ENCODE data around the gene EPB41L4A. TPM values are rescaled to one million over a fixed set of nuclear protein-coding genes. Genes with fewer than 3 reads are reported as not detected.

Gene EPB41L4A
- total RNA-seq, 1 donor from 2014 or later: 27.5 TPM

GRCh38 chr5:112323166-112323565, 95.9 kb downstream of the EPB41L4A start:
- Histone ChIP-seq H3K9me3 (no peaks in the 10 kb centered on the region), H3K27me3 (no peaks in the 10 kb centered on the region), H3K4me3 (no peak overlapping the region), H3K27ac (no peak overlapping the region), H3K36me3 (no peaks in the 10 kb centered on the region), H3K4me1 (peaks cover 10% of the 10 kb centered on the region)
- TF ChIP-seq, protein P1, sequence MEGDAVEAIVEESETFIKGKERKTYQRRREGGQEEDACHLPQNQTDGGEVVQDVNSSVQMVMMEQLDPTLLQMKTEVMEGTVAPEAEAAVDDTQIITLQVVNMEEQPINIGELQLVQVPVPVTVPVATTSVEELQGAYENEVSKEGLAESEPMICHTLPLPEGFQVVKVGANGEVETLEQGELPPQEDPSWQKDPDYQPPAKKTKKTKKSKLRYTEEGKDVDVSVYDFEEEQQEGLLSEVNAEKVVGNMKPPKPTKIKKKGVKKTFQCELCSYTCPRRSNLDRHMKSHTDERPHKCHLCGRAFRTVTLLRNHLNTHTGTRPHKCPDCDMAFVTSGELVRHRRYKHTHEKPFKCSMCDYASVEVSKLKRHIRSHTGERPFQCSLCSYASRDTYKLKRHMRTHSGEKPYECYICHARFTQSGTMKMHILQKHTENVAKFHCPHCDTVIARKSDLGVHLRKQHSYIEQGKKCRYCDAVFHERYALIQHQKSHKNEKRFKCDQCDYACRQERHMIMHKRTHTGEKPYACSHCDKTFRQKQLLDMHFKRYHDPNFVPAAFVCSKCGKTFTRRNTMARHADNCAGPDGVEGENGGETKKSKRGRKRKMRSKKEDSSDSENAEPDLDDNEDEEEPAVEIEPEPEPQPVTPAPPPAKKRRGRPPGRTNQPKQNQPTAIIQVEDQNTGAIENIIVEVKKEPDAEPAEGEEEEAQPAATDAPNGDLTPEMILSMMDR (IDR thresholded peaks at IDR 0.05): no peak
- no peak for TF ChIP-seq POLR2A (IDR thresholded peaks at IDR 0.05)
- TF ChIP-seq POLR2AphosphoS5 (IDR thresholded peaks at IDR 0.05; ENCODE audit: insufficient read depth in 1 of 2, low read depth in 1 of 2): no peak
- intact Hi-C loops (cut with DNase I): no loop called here
- DNase-seq (ENCODE audit: extremely low spot score in 2 of 2): no peak

DNA sequence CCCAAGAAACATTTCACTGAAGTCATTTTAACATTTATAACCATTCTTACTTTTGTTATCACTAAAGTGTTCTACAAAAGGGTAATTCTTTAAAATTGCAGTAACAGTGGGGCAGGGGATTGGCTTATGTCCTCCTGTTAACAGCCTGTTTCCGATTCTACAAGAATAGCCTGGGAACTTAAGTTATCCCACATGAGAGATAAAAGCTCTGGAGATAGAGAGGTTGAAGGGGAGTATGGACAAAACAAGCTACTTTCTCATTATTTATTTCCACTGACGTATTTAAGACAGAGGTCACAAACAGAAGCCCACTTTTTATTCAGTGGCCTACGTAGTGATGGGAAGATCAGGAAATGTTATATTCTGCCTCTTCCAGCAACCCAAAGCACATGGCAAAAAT, 98.7 kb downstream of the EPB41L4A start:
- intact Hi-C loops (cut with DNase I): no loop called here
- Histone ChIP-seq H3K9me3 (no peaks in the 10 kb centered on the region), H3K4me3 (no peak overlapping the region), H3K27ac (no peak overlapping the region), H3K36me3 (no peaks in the 10 kb centered on the region), H3K27me3 (no peaks in the 10 kb centered on the region), H3K4me1 (peaks cover 12% of the 10 kb centered on the region)
- DNase-seq (ENCODE audit: extremely low spot score in 2 of 2): no peak
- no peak for TF ChIP-seq POLR2AphosphoS5 (IDR thresholded peaks at IDR 0.05; ENCODE audit: insufficient read depth in 1 of 2, low read depth in 1 of 2)

DNA sequence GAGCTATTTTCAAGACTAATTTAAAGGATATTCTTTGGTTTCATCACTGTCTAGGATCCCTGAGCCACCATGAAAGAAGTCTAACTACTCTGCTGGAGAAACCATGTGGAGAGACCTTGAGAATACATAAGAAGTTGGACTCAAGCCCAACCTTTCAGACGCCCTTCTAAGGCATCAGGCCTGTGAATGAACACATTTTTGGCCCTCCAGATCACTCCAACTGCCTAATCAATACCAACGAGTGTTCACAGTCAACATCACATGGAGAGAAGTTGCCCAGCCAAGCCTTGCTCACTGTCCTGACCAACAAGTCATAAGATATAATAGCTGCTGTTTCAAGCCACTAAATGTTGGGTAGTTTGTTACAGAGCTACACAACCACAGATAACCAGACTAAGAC, 100.7 kb downstream of the EPB41L4A start:
- intact Hi-C loops (cut with DNase I): no loop called here
- Histone ChIP-seq H3K36me3 (no peaks in the 10 kb centered on the region), H3K27ac (no peak overlapping the region), H3K9me3 (no peaks in the 10 kb centered on the region), H3K27me3 (no peaks in the 10 kb centered on the region), H3K4me1 (peaks cover 14% of the 10 kb centered on the region), H3K4me3 (no peak overlapping the region)
- TF ChIP-seq, protein P1 (IDR thresholded peaks at IDR 0.05): no peak
- TF ChIP-seq POLR2A (IDR thresholded peaks at IDR 0.05) (no peak), POLR2AphosphoS5 (IDR thresholded peaks at IDR 0.05; ENCODE audit: insufficient read depth in 1 of 2, low read depth in 1 of 2) (no peak)
- DNase-seq (ENCODE audit: extremely low spot score in 2 of 2): no peak

- Histone ChIP-seq H3K4me3 (no peak overlapping the region), H3K27me3 (no peaks in the 10 kb centered on the region), H3K4me1 (peaks cover 19% of the 10 kb centered on the region), H3K9me3 (no peaks in the 10 kb centered on the region), H3K27ac (no peak overlapping the region), H3K36me3 (no peaks in the 10 kb centered on the region)
- TF ChIP-seq POLR2A (IDR thresholded peaks at IDR 0.05): no peak
- TF ChIP-seq, protein P1 (IDR thresholded peaks at IDR 0.05): no peak
- no peak for TF ChIP-seq POLR2AphosphoS5 (IDR thresholded peaks at IDR 0.05; ENCODE audit: insufficient read depth in 1 of 2, low read depth in 1 of 2)
- no peak for DNase-seq (ENCODE audit: extremely low spot score in 2 of 2)
- intact Hi-C loops (cut with DNase I): no loop called here
Observed at GRCh38 chr5:112317866-112318265, 101.2 kb downstream of the EPB41L4A start.

GRCh38 chr5:112316731-112317130, 102.3 kb downstream of the EPB41L4A start:
- Histone ChIP-seq H3K4me3 (no peak overlapping the region), H3K4me1 (peaks cover 29% of the 10 kb centered on the region), H3K9me3 (no peaks in the 10 kb centered on the region), H3K27ac (no peak overlapping the region), H3K36me3 (no peaks in the 10 kb centered on the region), H3K27me3 (no peaks in the 10 kb centered on the region)
- TF ChIP-seq POLR2A (IDR thresholded peaks at IDR 0.05) (no peak), POLR2AphosphoS5 (IDR thresholded peaks at IDR 0.05; ENCODE audit: insufficient read depth in 1 of 2, low read depth in 1 of 2) (no peak)
- TF ChIP-seq, protein P1 (IDR thresholded peaks at IDR 0.05): no peak
- intact Hi-C loops (cut with DNase I): no loop called here
- DNase-seq (ENCODE audit: extremely low spot score in 2 of 2): no peak
